Measurements from ENCODE around the gene MYBPC2. TPM values are rescaled to one million over a fixed set of nuclear protein-coding genes. Genes with fewer than 3 reads are reported as not detected.

Gene MYBPC2
- total and polyA plus RNA-seq, 2 of the 4 experiments (the other 2 are of a cell fraction): not detected

GRCh38 chr19:50387868-50388245 is 44.8 kb upstream of the MYBPC2 start:
- H3K56ac ChIP-seq (ENCODE audit: extremely low read depth, insufficient read depth, low read length): no peak overlapping the region
- no peak overlapping the region for H2BK15ac ChIP-seq (ENCODE audit: low read depth, low read length)
- no peak overlapping the region for H3K4me3 ChIP-seq (ENCODE audit: insufficient read depth, low read depth, low read length)
- dilution Hi-C loops (cut with HindIII; ENCODE audit: low sequenced_read_pairs, unreplicated experiment) (no loop called here), in situ Hi-C loops (cut with MboI; ENCODE audit: low sequenced_read_pairs) (no loop called here), intact Hi-C loops (cut with micrococcal nuclease) (no loop called here)
- H3K18ac ChIP-seq (ENCODE audit: low read depth, low read length): no peak overlapping the region
- BruUV-seq (replicated peaks): no TSS peak
- no peak overlapping the region for H2AK5ac ChIP-seq (ENCODE audit: low read depth, low read length)
- no peak overlapping the region for H3K23ac ChIP-seq (ENCODE audit: low read depth, low read length)
- TF ChIP-seq MXI1 (IDR thresholded peaks at IDR 0.05; ENCODE audit: borderline replicate concordance, low read depth, low read length) (no peak), MAFK (IDR thresholded peaks at IDR 0.05; ENCODE audit: low read depth, low read length) (no peak), NFE2L2 (IDR thresholded peaks at IDR 0.05; ENCODE audit: low read depth, low read length) (no peak), ELK1 (IDR thresholded peaks at IDR 0.05; ENCODE audit: borderline replicate concordance, low read depth, low read length) (no peak), MAZ (IDR thresholded peaks at IDR 0.05; ENCODE audit: borderline replicate concordance, low read depth, low read length) (no peak), RAD21 (IDR thresholded peaks at IDR 0.05; ENCODE audit: low read length) (no peak), RFX5 (IDR thresholded peaks at IDR 0.05; ENCODE audit: low read depth, low read length) (no peak), FOS (IDR thresholded peaks at IDR 0.05; ENCODE audit: low read depth, low read length) (no peak), SMC3 (IDR thresholded peaks at IDR 0.05; ENCODE audit: low read depth, low read length) (no peak), CTCF (conservative IDR thresholded peaks at IDR 0.05; ENCODE audit: low read depth, low read length) (no peak), CEBPB (IDR thresholded peaks at IDR 0.05; ENCODE audit: low read depth, low read length) (no peak), BHLHE40 (IDR thresholded peaks at IDR 0.05; ENCODE audit: low read depth, low read length) (no peak), USF2 (IDR thresholded peaks at IDR 0.05; ENCODE audit: low read depth, low read length) (no peak), RCOR1 (IDR thresholded peaks at IDR 0.05; ENCODE audit: insufficient replicate concordance, low read length) (no peak), POLR2A (IDR thresholded peaks at IDR 0.05; ENCODE audit: low read depth, low read length) (no peak), CHD1 (IDR thresholded peaks at IDR 0.05; ENCODE audit: low read depth, low read length) (no peak)
- no peaks in the 10 kb centered on the region for H3K27me3 ChIP-seq (ENCODE audit: control insufficient read depth, insufficient read depth, low read length)
- no peak overlapping the region; the same call in 1 of the 2 replicates for H2BK120ac ChIP-seq (ENCODE audit: low read depth, low read length)
- H3K4me2 ChIP-seq (ENCODE audit: low read depth, low read length): no peak overlapping the region
- peaks cover 6% of the 10 kb centered on the region; the same call in 1 of the 2 replicates for H3K9me1 ChIP-seq (ENCODE audit: insufficient read depth, low read length)
- no peak overlapping the region for H3K4ac ChIP-seq (ENCODE audit: low read depth, low read length)
- ChIA-PET POLR2A (ENCODE audit: unreplicated experiment) (no interaction called here), CTCF (no interaction called here)
- peaks cover 4% of the 10 kb centered on the region for H3K36me3 ChIP-seq (ENCODE audit: control insufficient read depth, insufficient read depth, low read length)
- WGBS, 2 experiments (ENCODE audit: extremely low coverage in 2 of 2, insufficient read length in 1 of 2): 93% methylated on average over 2 of the region's 8 CpGs; no CpG with 5 or more reads in 1 of the 2 experiments
- no peak overlapping the region for H4K8ac ChIP-seq (ENCODE audit: low read depth in 2 of 2, low read length in 2 of 2)
- H3K14ac ChIP-seq (replicated peaks; ENCODE audit: low read depth, low read length): no peak overlapping the region
- H4K20me1 ChIP-seq (ENCODE audit: insufficient read depth, low read length): peaks cover 4% of the 10 kb centered on the region; the same call in 1 of the 2 replicates
- H2BK20ac ChIP-seq (ENCODE audit: low read depth, low read length): no peak overlapping the region
- H3K27ac ChIP-seq (ENCODE audit: insufficient read depth, low read length): no peak overlapping the region
- no peak overlapping the region for H4K5ac ChIP-seq (ENCODE audit: low read depth, low read length)
- H4K91ac ChIP-seq (ENCODE audit: insufficient read depth, low read depth, low read length): no peak overlapping the region
- ATAC-seq (ENCODE audit: low read depth): no peak
- DNase-seq: no peak
- no peaks in the 10 kb centered on the region; the same call in 1 of the 2 replicates for H3K4me1 ChIP-seq (ENCODE audit: control insufficient read depth, insufficient read depth, low read length)
- no peak overlapping the region for H2AK9ac ChIP-seq (replicated peaks; ENCODE audit: low read depth, low read length, poor library complexity)
- H3K79me1 ChIP-seq (ENCODE audit: low read depth in 1 of 2, low read length in 2 of 2): peaks cover 7 to 37% of the 10 kb centered on the region in 2 experiments
- no peak overlapping the region for H3K9ac ChIP-seq (ENCODE audit: low read depth, low read length)
- H2AFZ ChIP-seq (replicated peaks; ENCODE audit: low read length, poor library complexity): no peak overlapping the region
- H2BK5ac ChIP-seq (ENCODE audit: low read depth, low read length, poor library complexity, severe bottlenecking): no peak overlapping the region
- H3K9me3 ChIP-seq (ENCODE audit: control insufficient read depth, insufficient read depth, low read length): no peaks in the 10 kb centered on the region
